NCI-H1930 (cell line): ENCODE measurements around the gene RAD51AP1.

Experiments used
- DNase-seq, 2 experiments: peaks; one replicate each; lab custom pipeline; 2025; lab: John Stamatoyannopoulos, UW

Gene RAD51AP1

GRCh38 chr12:4545195-4545594, 6.5 kb downstream of the RAD51AP1 start:
- DNase-seq = no peak

GRCh38 chr12:4552191-4552590, 13.5 kb downstream of the RAD51AP1 start:
- no peak for DNase-seq

- DNase-seq = no peak
Observed at GRCh38 chr12:4553943-4554342, 15.3 kb downstream of the RAD51AP1 start.

GRCh38 chr12:4555804-4556203, 17.1 kb downstream of the RAD51AP1 start:
- no peak for DNase-seq

- DNase-seq = no peak
Observed at GRCh38 chr12:4556735-4557530, 18.2 kb downstream of the RAD51AP1 start.

GRCh38 chr12:4557586-4557985, 18.9 kb downstream of the RAD51AP1 start:
- DNase-seq = no peak

- DNase-seq = no peak
Observed at GRCh38 chr12:4558171-4558570, 19.5 kb downstream of the RAD51AP1 start.

- DNase-seq = no peak
Observed at GRCh38 chr12:4562034-4562657, 23.5 kb downstream of the RAD51AP1 start, which contains the start of gene DYRK4. Gene DYRK4, plus strand, starts transcription at chr12:4562208. Its CDS starts 38 bp downstream, at chr12:4562246.

- no peak for DNase-seq
Observed at GRCh38 chr12:4563336-4563735, 24.6 kb downstream of the RAD51AP1 start.

- DNase-seq = no peak
Observed at GRCh38 chr12:4564818-4565217, 26.1 kb downstream of the RAD51AP1 start.

- no peak for DNase-seq
Observed at GRCh38 chr12:4566474-4566873, 27.8 kb downstream of the RAD51AP1 start.

- no peak for DNase-seq
Observed at GRCh38 chr12:4567073-4567881, 28.6 kb downstream of the RAD51AP1 start.

- no peak for DNase-seq
Observed at GRCh38 chr12:4569261-4569660, 30.6 kb downstream of the RAD51AP1 start.

- no peak for DNase-seq
Observed at GRCh38 chr12:4572680-4573079, 34.0 kb downstream of the RAD51AP1 start.

- DNase-seq = no peak
Observed at GRCh38 chr12:4579305-4580102, 40.8 kb downstream of the RAD51AP1 start.

GRCh38 chr12:4580281-4580688, 41.6 kb downstream of the RAD51AP1 start:
- no peak for DNase-seq

- no peak for DNase-seq
Observed at GRCh38 chr12:4584281-4584680, 45.6 kb downstream of the RAD51AP1 start.

GRCh38 chr12:4584896-4585295, 46.2 kb downstream of the RAD51AP1 start:
- DNase-seq = no peak

- DNase-seq = no peak
Observed at GRCh38 chr12:4586500-4586899, 47.8 kb downstream of the RAD51AP1 start.

GRCh38 chr12:4587108-4587507, 48.4 kb downstream of the RAD51AP1 start:
- no peak for DNase-seq

- no peak for DNase-seq
Observed at GRCh38 chr12:4588916-4589315, 50.2 kb downstream of the RAD51AP1 start.

- no peak for DNase-seq
Observed at GRCh38 chr12:4589941-4590340, 51.3 kb downstream of the RAD51AP1 start.
